AG04450 (cell line): ENCODE results near the gene RAB4A. TPM values are rescaled to one million over a fixed set of nuclear protein-coding genes. Genes with fewer than 3 reads are reported as not detected.

Source experiments
- CTCF ChIA-PET: fragments of 300-600, 350-600 bp; formaldehyde crosslinking; extraction: SDS; loops from one replicate; lab custom pipeline; 2022; ENCODE audit warnings: antibody characterized with exemption, inconsistent platforms; lab: Charles Lee
- POLR2A ChIA-PET: fragments of 350-600 bp; formaldehyde crosslinking; extraction: SDS; loops from one replicate; lab custom pipeline; 2021; ENCODE audit warnings: antibody characterized with exemption, inconsistent platforms; lab: Yijun Ruan, JAX
- DNase-seq: peaks from one replicate; pipeline ENCODE4 v3.0.0-alpha.2; 2011; ENCODE audit warnings: low read depth, low spot score
- H3K27ac ChIP-seq: one replicate; pipeline ENCODE4 v1.5.1; 2012; ENCODE audit warnings: low read depth, low read length, control low read depth
- H3K27me3 ChIP-seq: one replicate; pipeline ENCODE4 v1.6.0; 2012; ENCODE audit warnings: low read length; ENCODE audit not compliant: control insufficient read depth, insufficient read depth
- H3K4me3 ChIP-seq: 2 replicates; pipeline ENCODE4 v1.5.1; 2011; ENCODE audit warnings: mild to moderate bottlenecking, low read depth, low read length, control low read depth
- H3K9me3 ChIP-seq: 2 replicates; pipeline ENCODE4 v1.5.1; 2012; ENCODE audit warnings: low read length; ENCODE audit not compliant: control insufficient read depth, insufficient read depth
- CTCF ChIP-seq: IDR thresholded peaks from 2 replicates; pipeline ENCODE4 v1.5.1; 2011; ENCODE audit warnings: low read depth, low read length, control low read depth, inconsistent platforms
- polyA plus RNA-seq: library from polyadenylated mRNA; depleted of rRNA; stranded (reverse); fragments of >200 nt; gene quantifications from 2 replicates; pipeline ENCODE4 v1.2.3, GENCODE V29; 2011

RAB4A gene
- polyA plus RNA-seq, 1 experiment = 50.6 TPM

GRCh38 chr1:229344139-229344538, 73.2 kb downstream of the RAB4A start:
- H3K27ac ChIP-seq = no peak overlapping the region
- H3K9me3 ChIP-seq = peaks cover 3% of the 10 kb centered on the region; the same call in 1 of the 2 replicates
- no peak overlapping the region for H3K4me3 ChIP-seq
- H3K27me3 ChIP-seq = peaks cover 1% of the 10 kb centered on the region
- CTCF ChIA-PET = interaction anchor here (1.2 to 1.4 kb wide), 3 partner anchors 85 to 138 kb away, joined by 3 to 5 read pairs (median 3); no protein-coding TSS in a partner anchor
- POLR2A ChIA-PET = no interaction called here
- no peak for DNase-seq
- no peak for TF ChIP-seq CTCF

- CTCF ChIA-PET = interaction anchor here (1.2 to 1.3 kb wide), 2 partner anchors 86 to 137 kb away, joined by 3 to 5 read pairs; no protein-coding TSS in a partner anchor
- Histone ChIP-seq H3K4me3 (no peak overlapping the region), H3K9me3 (peaks cover 3% of the 10 kb centered on the region; the same call in 1 of the 2 replicates), H3K27me3 (peaks cover 2% of the 10 kb centered on the region), H3K27ac (no peak overlapping the region)
- TF ChIP-seq CTCF = no peak
- POLR2A ChIA-PET = no interaction called here
- DNase-seq = no peak
Measured at GRCh38 chr1:229344937-229345684, 74.2 kb downstream of the RAB4A start.

- TF ChIP-seq CTCF = no peak
- DNase-seq = no peak
- H3K4me3 ChIP-seq = no peak overlapping the region
- H3K27ac ChIP-seq = no peak overlapping the region
- POLR2A ChIA-PET = no interaction called here
- peaks cover 3% of the 10 kb centered on the region; the same call in 1 of the 2 replicates for H3K9me3 ChIP-seq
- H3K27me3 ChIP-seq = peaks cover 12% of the 10 kb centered on the region
- CTCF ChIA-PET = interaction anchor here (0.7 kb wide), 1 partner anchor 89 kb away, joined by 3 read pairs; no protein-coding TSS in a partner anchor
Measured at GRCh38 chr1:229347528-229347927, 76.6 kb downstream of the RAB4A start.

- Histone ChIP-seq H3K9me3 (peaks cover 3% of the 10 kb centered on the region; the same call in 1 of the 2 replicates), H3K4me3 (no peak overlapping the region), H3K27me3 (peaks cover 12% of the 10 kb centered on the region), H3K27ac (no peak overlapping the region)
- no peak for TF ChIP-seq CTCF
- ChIA-PET POLR2A (no interaction called here), CTCF (interaction anchor here (0.8 kb wide), 1 partner anchor 133 kb away, joined by 3 read pairs; no protein-coding TSS in a partner anchor)
- no peak for DNase-seq
Measured at GRCh38 chr1:229349463-229350385, 78.8 kb downstream of the RAB4A start.
